SK-N-SH (cell line): ENCODE results near the gene KIF25.

Experiments
- MXI1 ChIP-seq: IDR thresholded peaks from 2 replicates; pipeline ENCODE4 v1.6.1; 2012; ENCODE audit warnings: mild to moderate bottlenecking, low read depth, low read length, improper control_type of control experiment
- RXRA ChIP-seq: IDR thresholded peaks from 2 replicates; pipeline ENCODE4 v1.4.0; 2012; ENCODE audit warnings: low read depth, mild to moderate bottlenecking, borderline replicate concordance
- TEAD4 ChIP-seq: IDR thresholded peaks from 2 replicates; pipeline ENCODE4 v1.4.0; 2012; ENCODE audit warnings: mild to moderate bottlenecking, borderline replicate concordance; ENCODE audit not compliant: insufficient read depth

DNA sequence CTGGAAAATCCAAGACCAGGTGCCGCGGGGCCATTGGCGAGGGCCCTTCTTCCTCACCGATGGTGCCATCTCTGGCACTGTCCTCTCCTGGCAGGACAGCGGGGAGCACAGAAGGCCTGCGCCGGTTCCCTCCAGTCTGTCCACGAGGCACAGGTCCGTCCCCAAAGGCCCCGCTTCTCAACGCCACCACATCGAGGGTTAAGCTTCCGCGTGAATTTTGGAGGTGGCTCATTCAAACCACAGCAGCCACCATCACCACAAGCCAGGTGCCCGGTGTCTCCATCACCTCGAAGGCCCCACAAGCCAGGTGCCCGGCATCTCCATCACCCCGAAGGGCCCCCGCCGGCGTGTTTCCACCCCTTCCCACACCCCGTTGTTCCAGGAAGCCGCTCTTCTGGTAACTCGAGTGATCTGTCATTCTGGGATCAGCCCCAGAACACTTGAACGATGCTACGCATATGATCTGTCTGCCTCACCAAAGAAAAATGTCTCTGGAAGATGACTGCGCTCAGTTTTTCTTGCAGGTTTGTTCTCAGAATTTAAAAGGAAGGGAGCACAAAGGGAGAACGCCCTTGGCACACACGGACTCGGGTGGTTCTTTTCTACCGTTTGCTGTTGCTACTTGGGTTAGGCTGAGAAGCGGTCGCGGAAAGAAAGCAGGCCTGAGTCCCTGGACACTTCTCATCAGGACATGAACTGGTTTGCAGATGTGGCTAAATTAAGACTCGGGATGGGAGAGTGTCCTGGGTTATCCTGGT is 9.9 kb upstream of the KIF25 start:
- no peak for TF ChIP-seq RXRA
- TF ChIP-seq MXI1: no peak
- no peak for TF ChIP-seq TEAD4
